ENCODE results near the gene SDK1.

DNA sequence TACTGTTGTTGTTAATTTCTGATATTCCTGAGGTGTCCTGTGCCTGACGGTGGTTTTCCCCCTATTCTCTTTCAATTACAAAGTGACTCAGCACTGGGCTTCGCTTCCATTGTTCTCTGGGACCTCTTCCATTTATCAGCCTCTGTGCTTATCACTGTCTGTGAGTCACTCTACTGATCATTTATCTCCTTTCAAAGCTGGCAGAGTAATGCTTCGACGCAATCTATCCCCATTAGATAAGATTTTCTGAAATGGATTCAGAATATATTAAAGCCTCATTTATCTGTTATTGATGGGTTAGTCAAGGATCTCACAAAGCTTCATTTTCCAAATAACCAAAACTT is 679.2 kb downstream of the SDK1 start:
- TF ChIP-seq CTCF (tag by site-specific recombination; IDR thresholded peaks at IDR 0.05) (no peak), REST (tag by site-specific recombination; IDR thresholded peaks at IDR 0.05) (no peak), ZNF654 (tag by site-specific recombination; IDR thresholded peaks at IDR 0.05; ENCODE audit: low read depth) (no peak), BCL11A (tag by site-specific recombination; IDR thresholded peaks at IDR 0.05; ENCODE audit: low read depth) (no peak), ZNF747 (tag by site-specific recombination; IDR thresholded peaks at IDR 0.05) (no peak)

Data from HEK293 (cell line).